Esophagus squamous epithelium (tissue), 5 donors: ENCODE measurements around the gene TRIM10. TPM values are rescaled to one million over a fixed set of nuclear protein-coding genes. Genes with fewer than 3 reads are reported as not detected.

Source experiments
- DNase-seq: peaks from one replicate; lab custom pipeline; 2025; lab: John Stamatoyannopoulos, UW
- H3K27ac ChIP-seq, 4 donors: fragments of 200-600 bp; sonication (generic); one replicate each; pipeline ENCODE4 v1.5.1; 2016 to 2019; ENCODE audit warnings: mild to moderate bottlenecking in 1 of 4
- H3K27me3 ChIP-seq, 4 donors: fragments of 200-600 bp; sonication (generic); 1 replicate in 3 of 4; 2 replicates in 1 of 4; pipeline versions ENCODE4 v1.5.1 to v1.6.0; 2017 to 2021; ENCODE audit warnings: antibody characterized with exemption in 1 of 4
- H3K36me3 ChIP-seq, 3 donors: fragments of 200-600 bp; sonication (generic); one replicate each; pipeline ENCODE4 v1.5.1; 2016 to 2019
- H3K4me1 ChIP-seq, 3 donors: fragments of 200-600 bp; sonication (generic); one replicate each; pipeline ENCODE4 v1.5.1; 2017 to 2019
- H3K4me3 ChIP-seq, 4 donors: fragments of 200-600 bp; sonication (generic); 1 replicate in 3 of 4; 2 replicates in 1 of 4; pipeline ENCODE4 v1.5.1; 2016 to 2019; ENCODE audit warnings: mild to moderate bottlenecking in 2 of 4, moderate library complexity in 1 of 4
- H3K9me3 ChIP-seq, 3 donors: fragments of 200-600 bp; sonication (generic); one replicate each; pipeline ENCODE4 v1.5.1; 2016 to 2019
- CTCF ChIP-seq, 6 experiments: fragments of 450-650 bp in 4 of 6; fragments of 200-600 bp in 2 of 6; sonication (generic) in 2 of 6; IDR thresholded peaks; one replicate each; pipeline ENCODE4 v1.5.1; 2016 to 2019; ENCODE audit warnings: antibody characterized with exemption in 6 of 6, mild to moderate bottlenecking in 4 of 6, moderate library complexity in 4 of 6
- POLR2A ChIP-seq, 4 donors: fragments of 450-650 bp; IDR thresholded peaks; one replicate each; pipeline ENCODE4 v1.6.1; 2017; ENCODE audit warnings: antibody characterized with exemption in 4 of 4, mild to moderate bottlenecking in 4 of 4, moderate library complexity in 3 of 4
- WGBS, 2 donors: methylation state at CpG; one replicate each; pipeline ENCODE4 v1.1.5; 2018; 5-methylcytosine and 5-hydroxymethylcytosine counted together
- intact Hi-C: fragments of 100-400 bp; cut with DNase I; formaldehyde crosslinking; loops from one replicate; pipeline ENCODE4 v1.15.0; 2022
- total RNA-seq, 4 donors: library from RNA; depleted of rRNA; stranded (reverse); fragments of >200 nt; gene quantifications; one replicate each; pipeline ENCODE4 v1.1.0, GENCODE V29; 2016
- donor health status: DM: yes; HTN: yes; CAD: no.

Gene TRIM10
- total RNA-seq, 4 donors from 2014 or later = not detected

GRCh38 chr6:30162265-30163089 lies 1.5 kb upstream of the TRIM10 start:
- no peak for DNase-seq
- intact Hi-C loops = no loop called here
- Histone ChIP-seq H3K4me3 (no peak overlapping the region), H3K27me3 (peaks cover 0 to 38% (median 0%) of the 10 kb centered on the region in 4 donors), H3K36me3 (no peaks in the 10 kb centered on the region), H3K27ac (no peak overlapping the region), H3K4me1 (no peaks in the 10 kb centered on the region), H3K9me3 (no peaks in the 10 kb centered on the region)
- no peak for TF ChIP-seq POLR2A (IDR thresholded peaks at IDR 0.05)
- TF ChIP-seq CTCF (IDR thresholded peaks at IDR 0.05) = no peak
- WGBS, 2 donors = 72% methylated on average over 11 to 12 of the region's 12 CpGs

GRCh38 chr6:30160008-30160784 lies 815 bp downstream of the TRIM10 start:
- Histone ChIP-seq H3K4me1 (peaks cover 0 to 15% (median 6%) of the 10 kb centered on the region in 3 donors), H3K9me3 (no peaks in the 10 kb centered on the region), H3K4me3 (no peak overlapping the region), H3K27me3 (peaks cover 0 to 43% (median 0%) of the 10 kb centered on the region in 4 donors), H3K27ac (no peak overlapping the region), H3K36me3 (no peaks in the 10 kb centered on the region)
- no peak for DNase-seq
- TF ChIP-seq POLR2A (IDR thresholded peaks at IDR 0.05) (no peak), CTCF (IDR thresholded peaks at IDR 0.05) (no peak)
- 80 to 87% methylated on average over 8 of the region's 17 CpGs for WGBS, 2 donors
- intact Hi-C loops = no loop called here

- Histone ChIP-seq H3K27ac (no peak overlapping the region), H3K4me3 (no peak overlapping the region)
- 57 to 60% methylated on average over 2 to 3 of the region's 3 CpGs for WGBS, 2 donors
Measured at GRCh38 chr6:30158475-30159040, 2.5 kb downstream of the TRIM10 start.

GRCh38 chr6:30157999-30158398 lies 3.0 kb downstream of the TRIM10 start:
- WGBS, 2 donors = 69 to 75% methylated on average over 2 of the region's 2 CpGs
- Histone ChIP-seq H3K27ac (no peak overlapping the region), H3K36me3 (no peaks in the 10 kb centered on the region), H3K4me1 (peaks cover 0 to 23% (median 6%) of the 10 kb centered on the region in 3 donors), H3K27me3 (peaks cover 0 to 51% (median 0%) of the 10 kb centered on the region in 4 donors), H3K4me3 (no peak overlapping the region), H3K9me3 (no peaks in the 10 kb centered on the region)
- TF ChIP-seq CTCF (IDR thresholded peaks at IDR 0.05) = no peak
- no peak for TF ChIP-seq POLR2A (IDR thresholded peaks at IDR 0.05)
- intact Hi-C loops = no loop called here
- no peak for DNase-seq

More at GRCh38 chr6:30158475-30159040, 2.5 kb downstream of the TRIM10 start:
- DNase-seq = no peak
- intact Hi-C loops = no loop called here
- peaks cover 0 to 23% (median 6%) of the 10 kb centered on the region in 3 donors for H3K4me1 ChIP-seq
- peaks cover 0 to 55% (median 0%) of the 10 kb centered on the region in 4 donors for H3K27me3 ChIP-seq
- TF ChIP-seq CTCF (IDR thresholded peaks at IDR 0.05) (no peak), POLR2A (IDR thresholded peaks at IDR 0.05) (no peak)
- H3K9me3 ChIP-seq = no peaks in the 10 kb centered on the region
- no peaks in the 10 kb centered on the region for H3K36me3 ChIP-seq
